ENCODE measurements around the gene DUS2.
"Not testable (repeated sequence)": the region's sequence is repeated elsewhere in the genome, so short reads cannot be mapped to it uniquely, and the experiment has no call there.

Gene DUS2

GRCh38 chr16:68093816-68094613, 70.9 kb downstream of the DUS2 start:
- no peak for DNase-seq

- DNase-seq = no peak
These were observed 71.5 kb downstream of the DUS2 start for GRCh38 chr16:68094614-68094934.

GRCh38 chr16:68096491-68096890, 73.4 kb downstream of the DUS2 start:
- no peak for DNase-seq

DNA sequence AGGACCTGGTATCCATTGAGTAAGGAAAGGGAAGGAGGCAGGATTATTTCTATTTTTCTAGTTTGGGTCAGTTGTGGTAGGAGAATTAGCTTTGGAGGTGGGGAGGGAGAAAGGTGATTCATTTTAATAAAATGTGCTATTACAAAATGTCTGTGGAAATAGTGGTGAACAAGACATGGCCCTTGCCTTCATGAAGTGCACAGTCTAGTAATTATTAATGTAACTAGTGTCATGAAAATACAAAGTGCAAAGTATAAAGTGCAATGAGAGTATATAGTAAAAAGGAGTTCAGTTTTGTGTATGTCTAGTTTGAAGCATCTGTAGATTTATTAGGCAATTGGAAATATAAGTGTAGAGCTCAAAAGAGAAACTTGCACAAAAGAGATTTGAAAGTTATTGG, 74.0 kb downstream of the DUS2 start:
- no peak for DNase-seq

GRCh38 chr16:68097895-68098294, 74.8 kb downstream of the DUS2 start:
- no peak for DNase-seq

DNA sequence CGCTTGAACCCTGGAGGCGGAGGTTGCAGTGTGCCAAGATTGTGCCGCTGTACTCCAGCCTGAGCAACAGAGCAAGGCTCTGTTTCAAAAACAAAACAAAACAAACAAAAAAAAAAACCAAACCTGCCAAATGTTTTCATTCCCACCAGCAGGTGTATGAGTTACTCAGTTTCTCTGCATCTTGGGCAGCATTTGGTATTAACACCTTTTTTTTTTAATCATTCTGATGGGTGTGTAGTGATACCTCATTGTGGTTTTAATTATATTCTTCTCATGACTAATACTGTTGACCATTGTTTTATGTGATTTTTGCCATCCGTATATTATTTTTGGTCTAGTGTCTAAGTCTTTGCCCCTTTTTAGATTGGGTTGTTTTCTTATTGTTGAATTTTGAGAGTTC, 77.4 kb downstream of the DUS2 start:
- no peak for DNase-seq

GRCh38 chr16:68105611-68106010, 82.5 kb downstream of the DUS2 start:
- DNase-seq = no peak

- DNase-seq = not testable (repeated sequence)
These were observed 84.3 kb downstream of the DUS2 start for GRCh38 chr16:68107230-68107928.

GRCh38 chr16:68109156-68109555, 86.1 kb downstream of the DUS2 start:
- DNase-seq = not testable (repeated sequence)

GRCh38 chr16:68110611-68111010, 87.5 kb downstream of the DUS2 start:
- not testable (repeated sequence) for DNase-seq

DNA sequence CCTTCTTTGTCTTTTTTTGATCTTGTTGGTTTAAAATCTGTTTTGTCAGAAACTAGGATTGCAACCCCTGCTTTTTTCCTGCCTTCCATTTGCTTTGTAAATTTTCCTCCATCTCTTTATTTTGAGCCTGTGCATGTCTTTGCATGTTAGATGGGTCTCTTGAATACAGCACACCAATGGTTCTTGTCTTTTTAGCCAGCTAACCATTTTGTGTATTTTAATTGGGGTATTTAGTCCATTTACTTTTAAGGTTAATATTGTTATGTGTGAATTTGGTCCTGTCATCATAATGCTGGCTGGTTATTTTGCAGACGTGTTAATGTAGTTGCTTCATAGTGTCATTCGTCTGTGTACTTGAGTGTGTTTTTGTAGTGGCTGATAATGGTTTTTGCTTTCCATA, 88.3 kb downstream of the DUS2 start:
- DNase-seq = no peak

GRCh38 chr16:68113059-68113761, 90.1 kb downstream of the DUS2 start:
- DNase-seq = no peak

DNA sequence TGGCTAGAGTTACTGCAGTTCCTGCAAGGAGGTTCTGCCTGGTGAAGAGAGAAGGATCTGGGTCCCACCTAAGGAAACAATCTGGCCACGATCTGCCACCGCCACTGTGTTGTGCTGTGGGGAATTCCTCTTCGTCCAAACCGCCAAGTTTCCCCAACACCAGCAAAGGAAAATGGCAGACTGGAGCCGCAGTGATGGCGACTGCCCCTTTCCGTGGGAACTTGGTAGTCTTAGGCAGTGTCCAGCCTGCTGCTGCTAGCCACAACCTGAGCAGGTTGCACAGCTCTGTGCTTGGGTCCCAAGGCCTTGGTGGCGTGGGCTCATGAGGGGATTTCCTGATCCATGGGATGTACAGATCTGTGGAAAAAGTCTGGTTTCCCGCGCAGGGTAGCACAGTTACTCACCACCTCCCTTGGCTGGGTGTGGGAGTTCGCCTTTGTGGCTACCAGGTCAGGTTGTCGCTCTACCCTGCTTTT, 90.7 kb downstream of the DUS2 start:
- no peak for DNase-seq

DNA sequence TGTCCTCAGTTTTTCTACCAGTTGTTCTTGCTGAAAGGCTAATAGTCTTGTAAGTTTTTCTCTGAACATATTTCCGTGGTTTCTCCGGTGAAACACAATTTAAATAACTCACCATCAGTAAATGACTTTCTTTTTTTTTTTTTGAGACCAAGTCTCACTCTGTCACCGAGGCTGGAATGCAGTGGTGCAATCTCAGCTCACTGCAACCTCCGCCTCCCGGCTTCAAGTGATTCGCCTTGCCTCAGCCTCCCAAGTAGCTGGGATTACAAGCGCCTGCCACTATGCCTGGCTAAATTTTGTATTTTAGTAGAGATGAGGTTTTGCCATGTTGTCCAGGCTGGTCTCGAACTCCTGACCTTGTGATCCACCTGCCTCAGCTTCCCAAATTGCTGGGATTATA, 91.9 kb downstream of the DUS2 start:
- not testable (repeated sequence) for DNase-seq

DNA sequence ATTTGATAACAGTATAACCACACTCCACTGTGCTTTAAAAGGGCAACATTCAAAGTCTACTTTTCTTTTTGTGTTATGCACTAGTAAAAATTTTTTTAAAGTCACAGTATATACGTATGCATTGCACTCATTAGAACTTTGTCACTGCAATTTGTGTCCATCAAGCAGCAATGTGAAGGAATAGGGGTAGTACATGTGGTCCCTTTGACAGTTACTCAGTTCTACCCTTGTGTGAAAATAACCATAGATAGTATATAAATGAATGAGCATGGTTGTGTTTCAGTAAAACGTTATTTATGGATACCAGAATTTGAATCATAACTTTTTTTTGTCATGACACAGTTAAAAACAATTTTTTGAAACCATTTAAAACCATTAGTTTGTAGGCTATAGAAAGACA, 92.8 kb downstream of the DUS2 start:
- no peak for DNase-seq

- DNase-seq = no peak
These were observed 93.3 kb downstream of the DUS2 start for GRCh38 chr16:68116256-68116867.

GRCh38 chr16:68117884-68118283, 94.8 kb downstream of the DUS2 start:
- no peak for DNase-seq

- DNase-seq = not testable (repeated sequence)
These were observed 95.9 kb downstream of the DUS2 start for GRCh38 chr16:68118954-68119353.

GRCh38 chr16:68120496-68120895, 97.4 kb downstream of the DUS2 start:
- not testable (repeated sequence) for DNase-seq

DNA sequence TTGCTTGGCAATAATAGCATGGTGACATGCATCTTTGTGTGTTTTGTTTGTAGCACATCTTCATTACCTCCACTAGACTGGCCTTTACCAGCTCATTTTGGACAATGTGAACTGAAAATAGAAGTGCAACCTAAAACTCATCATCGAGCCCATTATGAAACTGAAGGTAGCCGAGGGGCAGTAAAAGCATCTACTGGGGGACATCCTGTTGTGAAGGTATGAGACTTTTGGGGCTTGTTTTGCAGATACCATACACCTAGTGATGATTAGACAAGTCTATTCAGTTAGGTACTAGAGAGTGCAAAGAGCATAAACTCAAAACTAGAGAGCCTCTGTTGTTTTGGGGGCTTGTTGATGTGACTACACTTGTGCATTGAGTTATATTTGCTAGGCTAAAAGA, 103.3 kb downstream of the DUS2 start:
- DNase-seq = no peak

- DNase-seq = no peak
These were observed 105.7 kb downstream of the DUS2 start for GRCh38 chr16:68128577-68129305.
